Stimulated activated CD4-positive, alpha-beta T cell treated with anti-CD3 and anti-CD28 coated beads, Interleukin-2, amount 100 ng/mL, for 48 hours (primary cell): Measurements from ENCODE around the gene LAMC2.

Source experiments
- DNase-seq, 2 donors: peaks; one replicate each; pipeline ENCODE4 v3.0.0-alpha.2; 2020

LAMC2 gene

GRCh38 chr1:183175631-183176030, 10.4 kb upstream of the LAMC2 start:
- DNase-seq: no peak

GRCh38 chr1:183178545-183178944, 7.5 kb upstream of the LAMC2 start:
- DNase-seq: no peak

- no peak for DNase-seq
Measured at GRCh38 chr1:183179033-183179432, 7.0 kb upstream of the LAMC2 start.

GRCh38 chr1:183180218-183180617, 5.8 kb upstream of the LAMC2 start:
- no peak for DNase-seq

- no peak for DNase-seq
Measured at GRCh38 chr1:183180634-183181056, 5.4 kb upstream of the LAMC2 start.

- no peak for DNase-seq
Measured at GRCh38 chr1:183186841-183187240, 777 bp downstream of the LAMC2 start.

GRCh38 chr1:183188240-183188639, 2.2 kb downstream of the LAMC2 start:
- DNase-seq: no peak

- no peak for DNase-seq
Measured at GRCh38 chr1:183191833-183192232, 5.8 kb downstream of the LAMC2 start.

GRCh38 chr1:183193963-183194525, 8.0 kb downstream of the LAMC2 start:
- no peak for DNase-seq

GRCh38 chr1:183194527-183195141, 8.6 kb downstream of the LAMC2 start:
- DNase-seq: no peak

GRCh38 chr1:183195142-183195574, 9.1 kb downstream of the LAMC2 start:
- no peak for DNase-seq

- DNase-seq: no peak
Measured at GRCh38 chr1:183197762-183198161, 11.7 kb downstream of the LAMC2 start.

GRCh38 chr1:183198463-183198862, 12.4 kb downstream of the LAMC2 start:
- no peak for DNase-seq

- no peak for DNase-seq
Measured at GRCh38 chr1:183199304-183199703, 13.2 kb downstream of the LAMC2 start.

- no peak for DNase-seq
Measured at GRCh38 chr1:183200451-183200850, 14.4 kb downstream of the LAMC2 start.

GRCh38 chr1:183203094-183203493, 17.0 kb downstream of the LAMC2 start:
- DNase-seq: no peak

- no peak for DNase-seq
Measured at GRCh38 chr1:183205196-183205781, 19.2 kb downstream of the LAMC2 start.

- DNase-seq: no peak
Measured at GRCh38 chr1:183206538-183207122, 20.6 kb downstream of the LAMC2 start.

- no peak for DNase-seq
Measured at GRCh38 chr1:183209533-183210158, 23.6 kb downstream of the LAMC2 start.

GRCh38 chr1:183210681-183211080, 24.6 kb downstream of the LAMC2 start:
- no peak for DNase-seq

GRCh38 chr1:183212870-183213269, 26.8 kb downstream of the LAMC2 start:
- DNase-seq: no peak

GRCh38 chr1:183214021-183214970, 28.2 kb downstream of the LAMC2 start:
- DNase-seq: no peak
